Glutamatergic neuron (in vitro differentiated cells): ENCODE results near the gene TSPAN12. TPM values are rescaled to one million over a fixed set of nuclear protein-coding genes. Genes with fewer than 3 reads are reported as not detected.

Experiments used
- DNase-seq: peaks from one replicate; pipeline ENCODE4 v3.0.0; 2022
- H3K27ac Mint-ChIP-seq: one replicate; pipeline ENCODE4 v1.8.0; 2020; ENCODE audit warnings: mild to moderate bottlenecking, mixed read lengths, inconsistent platforms; ENCODE audit not compliant: unreplicated experiment
- H3K27me3 Mint-ChIP-seq: one replicate; pipeline ENCODE4 v1.8.0; 2020; ENCODE audit warnings: mild to moderate bottlenecking, moderate library complexity, mixed read lengths, inconsistent platforms; ENCODE audit not compliant: unreplicated experiment
- H3K36me3 Mint-ChIP-seq: one replicate; pipeline ENCODE4 v1.8.0; 2020; ENCODE audit warnings: mild to moderate bottlenecking, mixed read lengths, inconsistent platforms; ENCODE audit not compliant: unreplicated experiment
- H3K4me1 Mint-ChIP-seq: one replicate; pipeline ENCODE4 v1.8.0; 2020; ENCODE audit warnings: mild to moderate bottlenecking, low read depth, mixed read lengths, inconsistent platforms; ENCODE audit not compliant: unreplicated experiment
- H3K4me3 Mint-ChIP-seq: one replicate; pipeline ENCODE4 v1.8.0; 2020; ENCODE audit warnings: mild to moderate bottlenecking, mixed read lengths, inconsistent platforms; ENCODE audit not compliant: unreplicated experiment
- H3K9me3 Mint-ChIP-seq: one replicate; pipeline ENCODE4 v1.8.0; 2020; ENCODE audit warnings: mild to moderate bottlenecking, moderate library complexity, mixed read lengths, inconsistent platforms; ENCODE audit not compliant: unreplicated experiment
- CTCF ChIP-seq: fragments of 200-600 bp; sonication (generic); IDR thresholded peaks from one replicate; pipeline ENCODE4 v1.5.0; 2021; ENCODE audit not compliant: partially characterized antibody, unreplicated experiment
- total RNA-seq: library from RNA; stranded (reverse); fragmentation: NEBNext Ultra II Directional; extraction: Animal tissue kit (Norgen Biotek cat#: 25700); gene quantifications from one replicate; pipeline ENCODE4 v1.2.1, GENCODE V29; 2021; ENCODE audit not compliant: unreplicated experiment

TSPAN12 gene
- total RNA-seq, 1 donor from 2014 or later = 6.0 TPM

- Mint-ChIP-seq H3K27ac (no peak overlapping the region), H3K36me3 (no peaks in the 10 kb centered on the region), H3K4me1 (no peaks in the 10 kb centered on the region), H3K4me3 (no peak overlapping the region), H3K27me3 (no peaks in the 10 kb centered on the region), H3K9me3 (no peaks in the 10 kb centered on the region)
- no peak for DNase-seq
- TF ChIP-seq CTCF = no peak
These were observed 38.1 kb downstream of the TSPAN12 start for GRCh38 chr7:120819861-120820260.

- no peak for DNase-seq
- H3K4me3 Mint-ChIP-seq = no peak overlapping the region
- no peaks in the 10 kb centered on the region for H3K9me3 Mint-ChIP-seq
- no peak for TF ChIP-seq CTCF
- H3K27me3 Mint-ChIP-seq = peaks cover 2% of the 10 kb centered on the region
- no peak overlapping the region for H3K27ac Mint-ChIP-seq
- no peaks in the 10 kb centered on the region for H3K36me3 Mint-ChIP-seq
- no peaks in the 10 kb centered on the region for H3K4me1 Mint-ChIP-seq
These were observed 40.1 kb downstream of the TSPAN12 start for GRCh38 chr7:120817851-120818250.

- no peak overlapping the region for H3K4me3 Mint-ChIP-seq
- H3K36me3 Mint-ChIP-seq = no peaks in the 10 kb centered on the region
- no peak for TF ChIP-seq CTCF
- peaks cover 2% of the 10 kb centered on the region for H3K27me3 Mint-ChIP-seq
- no peak for DNase-seq
- H3K27ac Mint-ChIP-seq = no peak overlapping the region
- H3K9me3 Mint-ChIP-seq = no peaks in the 10 kb centered on the region
- H3K4me1 Mint-ChIP-seq = no peaks in the 10 kb centered on the region
These were observed 43.5 kb downstream of the TSPAN12 start for GRCh38 chr7:120814253-120814939.

- no peaks in the 10 kb centered on the region for H3K4me1 Mint-ChIP-seq
- no peaks in the 10 kb centered on the region for H3K9me3 Mint-ChIP-seq
- H3K27me3 Mint-ChIP-seq = peaks cover 2% of the 10 kb centered on the region
- no peak for TF ChIP-seq CTCF
- H3K4me3 Mint-ChIP-seq = no peak overlapping the region
- DNase-seq = no peak
- H3K36me3 Mint-ChIP-seq = no peaks in the 10 kb centered on the region
- no peak overlapping the region for H3K27ac Mint-ChIP-seq
These were observed 44.2 kb downstream of the TSPAN12 start for GRCh38 chr7:120813546-120814252.

GRCh38 chr7:120813089-120813488 is 44.9 kb downstream of the TSPAN12 start:
- Mint-ChIP-seq H3K27me3 (peaks cover 2% of the 10 kb centered on the region), H3K4me1 (no peaks in the 10 kb centered on the region), H3K27ac (no peak overlapping the region), H3K4me3 (no peak overlapping the region), H3K9me3 (no peaks in the 10 kb centered on the region), H3K36me3 (no peaks in the 10 kb centered on the region)
- TF ChIP-seq CTCF = no peak
- DNase-seq = no peak
